Central memory CD8-positive, alpha-beta T cell (primary cell): Measurements from ENCODE around the gene SLC9A8.
A peak's percentile ranks its signal among the peaks of the same experiment; 100 is the strongest.

ENCODE experiments used
- ATAC-seq: fragments of 150-1000 bp; cut with Tn5 transposase; replicated peaks from 2 replicates; pipeline ENCODE4 v1.10.0; 2022; ENCODE audit warnings: mild to moderate bottlenecking, moderate FRiP score, moderate number of reproducible peaks; ENCODE audit not compliant: poor library complexity, severe bottlenecking; ENCODE audit errors: extremely low read depth
- DNase-seq, 2 donors: peaks; one replicate each; pipeline ENCODE4 v3.0.0; 2021; ENCODE audit warnings: low spot score in 2 of 2
- H3K27ac Mint-ChIP-seq: one replicate; pipeline ENCODE4 v1.8.0; 2022; ENCODE audit warnings: low read depth, mild to moderate bottlenecking, moderate library complexity, mixed read lengths
- H3K27me3 Mint-ChIP-seq: one replicate; pipeline ENCODE4 v1.8.0; 2022; ENCODE audit warnings: mixed read lengths
- H3K36me3 Mint-ChIP-seq: one replicate; pipeline ENCODE4 v1.8.0; 2022; ENCODE audit warnings: mild to moderate bottlenecking, moderate library complexity, mixed read lengths; ENCODE audit not compliant: insufficient read depth
- H3K4me1 Mint-ChIP-seq: one replicate; pipeline ENCODE4 v1.8.0; 2022; ENCODE audit warnings: mixed read lengths
- H3K4me3 Mint-ChIP-seq: one replicate; pipeline ENCODE4 v1.8.0; 2022; ENCODE audit warnings: mild to moderate bottlenecking, moderate library complexity, mixed read lengths
- H3K9me3 Mint-ChIP-seq: one replicate; pipeline ENCODE4 v1.8.0; 2022; ENCODE audit warnings: mixed read lengths

The SLC9A8 gene

GRCh38 chr20:49810491-49811190 lies 2.0 kb upstream of the SLC9A8 start:
- ATAC-seq (no peak), DNase-seq (no peak)
- Mint-ChIP-seq H3K27ac (peak overlapping the region; percentile 96), H3K27me3 (no peaks in the 10 kb centered on the region), H3K36me3 (peaks cover 14% of the 10 kb centered on the region), H3K4me3 (no peak overlapping the region), H3K9me3 (no peaks in the 10 kb centered on the region), H3K4me1 (peaks cover 38% of the 10 kb centered on the region)

- no peaks in the 10 kb centered on the region for H3K9me3 Mint-ChIP-seq
- H3K36me3 Mint-ChIP-seq = peaks cover 22% of the 10 kb centered on the region
- DNase-seq (no peak), ATAC-seq (peak; percentile 3)
- peak overlapping the region; percentile 96 for H3K27ac Mint-ChIP-seq
- H3K4me1 Mint-ChIP-seq = peaks cover 38% of the 10 kb centered on the region
- no peaks in the 10 kb centered on the region for H3K27me3 Mint-ChIP-seq
- peak overlapping the region; percentile 92 for H3K4me3 Mint-ChIP-seq
Measured at GRCh38 chr20:49811825-49812506, 662 bp upstream of the SLC9A8 start.

GRCh38 chr20:49813305-49813974 lies 812 bp downstream of the SLC9A8 start:
- peak overlapping the region; percentile 96 for H3K27ac Mint-ChIP-seq
- peaks cover 29% of the 10 kb centered on the region for H3K36me3 Mint-ChIP-seq
- DNase-seq (no peak), ATAC-seq (no peak)
- H3K4me3 Mint-ChIP-seq = peak overlapping the region; percentile 92
- no peaks in the 10 kb centered on the region for H3K27me3 Mint-ChIP-seq
- no peaks in the 10 kb centered on the region for H3K9me3 Mint-ChIP-seq
- H3K4me1 Mint-ChIP-seq = peaks cover 38% of the 10 kb centered on the region

- H3K27me3 Mint-ChIP-seq = no peaks in the 10 kb centered on the region
- H3K36me3 Mint-ChIP-seq = peaks cover 36% of the 10 kb centered on the region
- DNase-seq (no peak), ATAC-seq (no peak)
- peak overlapping the region; percentile 96 for H3K27ac Mint-ChIP-seq
- H3K4me3 Mint-ChIP-seq = peak overlapping the region; percentile 92
- H3K4me1 Mint-ChIP-seq = peaks cover 39% of the 10 kb centered on the region
- no peaks in the 10 kb centered on the region for H3K9me3 Mint-ChIP-seq
Measured at GRCh38 chr20:49814057-49814694, 1.5 kb downstream of the SLC9A8 start.

GRCh38 chr20:49818816-49819215 lies 6.2 kb downstream of the SLC9A8 start:
- Mint-ChIP-seq H3K27ac (no peak overlapping the region), H3K9me3 (no peaks in the 10 kb centered on the region), H3K4me3 (no peak overlapping the region), H3K4me1 (peaks cover 53% of the 10 kb centered on the region), H3K36me3 (peaks cover 47% of the 10 kb centered on the region), H3K27me3 (no peaks in the 10 kb centered on the region)
- DNase-seq = no peak
- ATAC-seq = no peak

GRCh38 chr20:49819702-49820101 lies 7.1 kb downstream of the SLC9A8 start:
- H3K4me1 Mint-ChIP-seq = peaks cover 48% of the 10 kb centered on the region
- H3K4me3 Mint-ChIP-seq = no peak overlapping the region
- no peak overlapping the region for H3K27ac Mint-ChIP-seq
- no peak for ATAC-seq
- no peaks in the 10 kb centered on the region for H3K9me3 Mint-ChIP-seq
- no peaks in the 10 kb centered on the region for H3K27me3 Mint-ChIP-seq
- DNase-seq = no peak
- peaks cover 53% of the 10 kb centered on the region for H3K36me3 Mint-ChIP-seq

- no peaks in the 10 kb centered on the region for H3K9me3 Mint-ChIP-seq
- peaks cover 46% of the 10 kb centered on the region for H3K36me3 Mint-ChIP-seq
- no peak for ATAC-seq
- DNase-seq = no peak
- no peak overlapping the region for H3K4me3 Mint-ChIP-seq
- H3K27ac Mint-ChIP-seq = no peak overlapping the region
- H3K27me3 Mint-ChIP-seq = no peaks in the 10 kb centered on the region
- H3K4me1 Mint-ChIP-seq = peaks cover 41% of the 10 kb centered on the region
Measured at GRCh38 chr20:49821381-49821780, 8.8 kb downstream of the SLC9A8 start.

GRCh38 chr20:49821870-49822331 lies 9.3 kb downstream of the SLC9A8 start:
- ATAC-seq (no peak), DNase-seq (no peak)
- H3K9me3 Mint-ChIP-seq = no peaks in the 10 kb centered on the region
- peaks cover 41% of the 10 kb centered on the region for H3K4me1 Mint-ChIP-seq
- no peaks in the 10 kb centered on the region for H3K27me3 Mint-ChIP-seq
- no peak overlapping the region for H3K4me3 Mint-ChIP-seq
- H3K36me3 Mint-ChIP-seq = peaks cover 45% of the 10 kb centered on the region
- no peak overlapping the region for H3K27ac Mint-ChIP-seq

GRCh38 chr20:49823152-49823847 lies 10.7 kb downstream of the SLC9A8 start:
- DNase-seq (no peak), ATAC-seq (peak; percentile 91)
- Mint-ChIP-seq H3K9me3 (no peaks in the 10 kb centered on the region), H3K4me1 (peaks cover 41% of the 10 kb centered on the region), H3K27ac (peak overlapping the region; percentile 9), H3K36me3 (peaks cover 43% of the 10 kb centered on the region), H3K27me3 (no peaks in the 10 kb centered on the region), H3K4me3 (peak overlapping the region; percentile 19)

GRCh38 chr20:49824206-49824605 lies 11.6 kb downstream of the SLC9A8 start:
- ATAC-seq = no peak
- H3K27ac Mint-ChIP-seq = peak overlapping the region; percentile 51
- H3K36me3 Mint-ChIP-seq = peaks cover 40% of the 10 kb centered on the region
- H3K27me3 Mint-ChIP-seq = no peaks in the 10 kb centered on the region
- peaks cover 40% of the 10 kb centered on the region for H3K4me1 Mint-ChIP-seq
- no peaks in the 10 kb centered on the region for H3K9me3 Mint-ChIP-seq
- no peak overlapping the region for H3K4me3 Mint-ChIP-seq
- DNase-seq = no peak

- Mint-ChIP-seq H3K36me3 (peaks cover 41% of the 10 kb centered on the region), H3K9me3 (no peaks in the 10 kb centered on the region), H3K4me3 (no peak overlapping the region), H3K27ac (no peak overlapping the region), H3K27me3 (no peaks in the 10 kb centered on the region), H3K4me1 (peaks cover 38% of the 10 kb centered on the region)
- no peak for ATAC-seq
- no peak for DNase-seq
Measured at GRCh38 chr20:49825521-49826033, 12.9 kb downstream of the SLC9A8 start.
